A204.1 (cell line): ENCODE measurements around the gene GALNT17.
"Not testable (repeated sequence)": the region's sequence is repeated elsewhere in the genome, so short reads cannot be mapped to it uniquely, and the experiment has no call there.

Source experiments
- FAIRE-seq: peaks from 2 replicates; lab custom pipeline; 2012; peaks lifted over from hg19 to GRCh38; lab: Jason Lieb, UNC

Gene GALNT17

DNA sequence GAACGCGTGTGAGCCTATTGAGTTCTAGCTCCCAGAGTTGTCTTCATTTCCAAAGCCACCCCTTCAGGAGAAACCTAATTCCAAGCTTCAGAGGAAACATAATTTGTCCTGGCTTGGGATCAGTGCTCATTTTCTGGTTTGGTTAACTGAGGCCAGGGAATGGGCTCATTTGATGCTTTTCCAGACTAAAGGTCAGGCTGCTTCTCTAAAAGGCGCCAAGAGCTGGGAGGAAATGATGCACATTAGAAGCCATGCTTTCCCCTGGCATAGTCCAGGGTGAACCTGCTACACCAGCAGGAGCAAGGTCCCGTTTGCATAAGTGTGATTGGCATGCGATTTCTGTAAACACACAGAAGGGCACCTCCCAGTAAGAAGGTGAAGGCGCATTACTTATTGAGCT lies 435.0 kb downstream of the GALNT17 start:
- no peak for FAIRE-seq

DNA sequence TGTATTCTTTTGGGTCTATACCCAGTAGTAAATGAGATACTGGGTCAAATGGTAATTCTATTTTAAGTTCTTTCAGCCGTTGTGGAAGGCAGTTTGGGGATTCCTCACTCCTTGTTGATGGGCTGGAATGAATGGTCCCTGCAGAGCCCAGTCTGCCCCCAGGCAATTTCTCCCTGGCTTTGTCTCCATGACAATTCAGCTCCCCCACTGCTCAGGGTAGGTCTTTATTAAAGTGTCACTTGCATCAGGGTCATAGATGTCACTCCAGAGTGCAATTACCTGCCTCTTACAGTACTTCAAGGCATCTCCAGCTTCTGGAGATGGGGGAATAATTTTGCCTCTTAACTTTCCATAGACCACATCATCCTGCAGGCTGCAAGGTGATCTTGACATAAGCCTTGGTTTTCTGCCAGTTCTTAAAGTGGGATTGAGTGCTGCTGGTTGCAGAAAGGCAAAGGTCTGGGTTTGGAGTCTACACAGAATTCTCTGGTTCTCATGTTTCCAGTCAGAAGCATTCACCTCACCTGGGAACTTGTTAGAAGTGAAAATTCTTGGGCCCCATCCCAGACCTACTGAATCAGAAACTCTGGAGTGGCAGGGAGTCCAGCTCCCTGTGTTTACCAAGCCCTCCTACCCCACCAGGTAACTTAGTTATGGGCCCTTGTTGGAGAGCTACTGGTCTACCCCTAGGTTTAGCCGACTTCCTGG lies 442.4 kb downstream of the GALNT17 start:
- no peak for FAIRE-seq

DNA sequence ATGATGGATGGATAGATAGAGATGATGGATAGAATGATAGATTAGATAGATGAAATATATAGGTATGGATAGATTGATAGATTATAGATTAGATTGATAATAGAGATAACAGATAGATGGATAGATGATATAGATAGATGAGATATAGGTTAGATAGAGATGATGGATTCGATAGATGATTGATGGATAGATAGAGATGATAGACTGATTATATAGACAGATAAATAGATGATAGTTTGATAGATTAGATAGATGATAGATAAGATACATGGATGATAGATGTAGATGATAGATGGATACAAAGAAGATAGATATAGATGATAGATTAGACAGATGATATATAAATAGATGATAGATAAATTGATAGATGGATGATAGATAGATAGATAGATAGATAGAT lies 448.1 kb downstream of the GALNT17 start:
- no peak for FAIRE-seq

DNA sequence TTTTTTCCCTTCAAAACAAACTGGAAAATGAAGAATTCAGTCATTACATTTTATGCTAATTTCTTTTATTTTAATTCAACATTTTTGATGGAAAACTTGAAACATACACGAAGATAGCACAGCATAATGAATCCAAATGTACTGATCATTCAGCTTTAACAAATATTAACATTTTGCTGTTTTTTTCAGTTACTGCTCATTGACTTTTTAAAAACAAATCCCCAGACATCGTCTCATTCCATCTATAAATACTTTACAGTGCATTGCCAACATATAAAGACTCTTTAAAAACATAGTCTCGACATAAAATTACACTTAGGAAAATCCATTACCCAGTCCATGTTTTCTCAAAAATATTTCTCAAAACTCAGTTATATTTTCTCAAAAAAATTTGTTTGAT lies 452.3 kb downstream of the GALNT17 start:
- no peak for FAIRE-seq

DNA sequence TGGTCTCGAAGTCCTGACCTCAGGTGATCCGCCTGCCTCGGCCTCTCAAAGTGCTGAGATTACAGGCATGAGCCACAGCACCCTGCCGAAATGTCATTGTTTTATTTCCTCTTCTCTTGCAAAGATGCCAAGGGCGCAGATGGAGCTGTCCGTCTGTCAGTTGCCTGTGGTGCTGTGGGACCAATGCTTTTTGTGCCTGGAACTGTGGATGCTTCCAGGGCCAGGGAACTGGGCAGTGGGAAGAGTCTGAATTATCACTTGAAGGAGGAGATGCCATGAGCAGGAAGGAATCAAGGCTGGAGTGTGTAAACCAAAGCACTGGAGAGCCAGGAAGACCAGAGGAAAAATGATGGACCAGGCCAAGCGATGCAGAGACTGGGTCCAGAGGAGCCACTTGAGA lies 459.9 kb downstream of the GALNT17 start:
- no peak for FAIRE-seq

DNA sequence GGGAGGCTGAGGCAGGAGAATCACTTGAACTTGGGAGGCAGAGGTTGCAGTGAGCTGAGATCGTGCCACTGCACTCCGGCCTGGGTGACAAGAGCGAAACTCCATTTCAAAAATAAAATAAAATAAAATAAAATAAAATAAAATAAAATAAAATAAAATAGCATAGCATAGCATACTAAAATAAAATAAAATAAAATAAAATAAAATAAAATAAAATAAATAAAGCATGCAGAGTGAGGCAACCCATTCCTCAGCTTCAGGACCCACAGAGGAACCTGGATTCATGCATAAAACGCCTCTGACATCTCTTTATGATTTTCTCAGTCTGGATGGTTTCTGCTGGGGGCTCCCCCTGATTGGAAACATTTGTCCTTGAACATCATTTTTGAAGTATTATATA lies 460.4 kb downstream of the GALNT17 start:
- FAIRE-seq = not testable (repeated sequence)

DNA sequence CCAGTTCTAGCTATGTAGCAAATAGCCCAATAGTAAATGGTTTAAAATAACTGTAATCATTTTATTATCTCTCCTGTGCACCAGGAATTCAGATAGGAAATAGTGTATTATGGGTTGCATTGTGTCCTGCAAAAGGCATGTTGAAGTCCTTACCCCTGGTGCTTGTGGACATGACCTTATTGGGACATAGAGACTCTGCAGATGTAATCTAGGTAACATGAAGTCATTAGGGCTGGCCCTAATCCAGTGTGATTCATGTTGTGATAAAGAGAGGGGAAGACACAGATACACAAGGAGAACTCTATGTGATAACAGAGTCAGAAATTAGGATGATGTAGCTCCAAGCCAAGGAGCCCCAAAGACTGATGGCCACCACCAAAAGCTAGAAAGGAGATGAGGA lies 462.8 kb downstream of the GALNT17 start:
- FAIRE-seq = no peak

DNA sequence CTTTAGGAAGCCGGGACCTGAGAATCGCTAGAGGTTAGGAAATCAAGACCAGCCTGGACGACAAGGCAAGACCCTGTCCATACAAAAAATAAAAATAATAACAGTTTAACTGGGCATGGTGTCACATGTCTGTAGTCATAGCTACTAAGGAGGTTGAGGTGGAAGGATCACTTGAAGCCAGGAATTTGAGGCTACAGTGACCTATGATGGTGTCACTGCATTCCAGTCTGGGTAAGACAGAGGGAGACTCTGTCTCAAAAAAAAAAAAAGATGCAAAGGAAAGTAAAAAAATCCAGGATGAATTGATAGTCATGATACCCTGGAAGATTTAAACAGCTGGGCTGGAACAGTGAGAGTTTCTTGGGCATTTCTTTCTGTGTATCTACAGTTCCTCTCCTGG lies 463.2 kb downstream of the GALNT17 start:
- FAIRE-seq = no peak

DNA sequence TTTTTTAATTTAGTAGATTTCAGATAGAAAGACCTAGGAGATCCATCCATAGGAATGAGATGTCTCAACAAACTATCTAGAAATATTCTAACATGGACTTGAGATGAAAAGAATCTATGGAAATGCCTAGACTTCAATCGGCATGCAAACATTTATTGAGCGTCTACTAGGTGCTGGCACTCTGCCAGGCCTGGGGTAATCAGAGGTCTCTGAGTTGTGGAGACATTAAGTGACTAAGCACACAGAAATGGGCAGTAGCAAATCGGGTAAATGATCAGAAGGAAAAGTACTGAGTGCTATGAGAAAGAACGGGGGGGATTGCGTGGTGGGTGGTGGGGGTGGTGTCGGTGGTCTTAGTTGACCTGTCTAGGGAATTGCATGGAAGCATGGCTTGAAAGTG lies 466.6 kb downstream of the GALNT17 start:
- no peak for FAIRE-seq

DNA sequence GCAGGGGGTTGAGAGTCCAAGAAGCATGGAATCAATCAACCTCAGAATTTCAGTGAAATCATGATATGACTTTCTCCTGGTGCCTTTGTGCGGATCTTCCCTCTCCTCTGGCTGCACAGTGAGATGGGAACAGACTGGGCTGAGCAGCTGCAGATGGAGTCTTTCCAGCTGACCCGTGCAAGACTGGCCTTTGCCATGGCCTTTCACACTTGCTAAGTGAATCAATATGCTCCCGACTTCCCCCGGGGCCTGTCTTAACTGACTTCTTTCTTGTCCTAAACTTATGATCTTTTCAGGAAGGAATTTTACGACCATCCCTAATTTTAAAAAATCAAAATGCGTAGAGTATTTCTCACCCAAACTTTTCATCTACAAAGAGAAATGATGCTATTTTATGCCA lies 469.9 kb downstream of the GALNT17 start:
- FAIRE-seq = no peak

DNA sequence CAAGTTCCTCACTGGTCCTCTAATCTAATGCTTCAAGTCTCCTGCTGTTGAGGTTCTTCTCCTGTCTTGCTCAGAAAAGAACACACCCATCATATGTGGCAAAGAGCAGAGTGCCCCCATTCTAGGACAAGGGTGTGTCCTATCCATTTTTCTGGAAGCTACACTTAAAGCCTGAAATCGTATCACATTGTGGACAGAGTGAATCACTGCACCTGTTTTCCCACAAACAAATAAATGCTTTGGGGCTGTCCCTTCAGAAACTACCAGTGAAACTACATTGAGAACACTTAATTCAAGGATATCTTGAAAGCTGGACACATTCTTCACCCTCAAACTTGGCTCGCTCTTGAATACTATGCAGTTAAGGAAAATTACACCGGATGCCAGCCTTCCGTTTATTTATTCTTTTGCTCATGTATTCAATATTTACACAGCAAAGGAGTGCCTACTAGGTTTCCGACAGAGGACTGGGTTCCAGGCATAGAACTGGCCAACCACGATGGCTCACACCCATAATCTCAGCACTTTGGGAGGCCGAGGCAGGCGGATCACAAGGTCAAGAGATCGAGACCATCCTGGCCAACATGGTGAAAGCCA lies 473.0 kb downstream of the GALNT17 start:
- FAIRE-seq = no peak

DNA sequence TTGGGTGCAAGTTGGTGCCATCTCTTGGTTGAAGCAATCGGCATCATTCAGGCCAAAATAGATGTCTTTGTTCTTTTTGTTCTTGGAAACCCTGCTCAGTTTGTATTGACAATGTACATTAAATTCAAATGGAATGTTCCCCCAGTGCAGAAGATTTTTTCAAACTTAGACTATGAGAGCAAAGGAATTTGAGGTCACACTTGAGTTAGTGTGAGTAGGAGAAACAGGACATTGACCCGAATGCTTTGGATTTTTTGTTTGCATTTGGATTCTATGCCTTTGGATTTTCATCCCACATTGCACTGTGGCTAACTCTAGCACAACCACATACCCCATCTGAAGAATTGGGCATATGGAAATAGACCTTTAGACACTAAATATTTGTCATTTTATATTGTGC lies 480.0 kb downstream of the GALNT17 start:
- FAIRE-seq = no peak

DNA sequence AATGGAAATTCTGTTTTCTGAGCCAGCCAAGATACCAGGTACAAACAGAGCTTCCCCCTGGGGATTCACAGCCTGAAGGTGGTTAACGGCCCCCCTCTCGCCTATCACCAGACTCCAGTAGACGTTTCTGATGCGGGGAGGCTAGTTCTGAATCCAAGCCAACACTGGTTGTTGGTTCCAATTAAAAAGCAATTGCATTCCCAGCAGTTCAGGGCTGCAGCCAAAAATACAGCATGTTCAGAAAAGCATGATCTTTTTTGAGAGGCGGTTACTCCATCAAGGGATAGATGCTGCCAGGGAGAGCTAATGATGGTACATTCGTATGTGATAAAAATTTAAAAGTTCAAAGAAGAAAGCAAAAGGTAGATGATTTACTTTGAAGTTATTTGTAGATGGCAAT lies 481.0 kb downstream of the GALNT17 start:
- no peak for FAIRE-seq

DNA sequence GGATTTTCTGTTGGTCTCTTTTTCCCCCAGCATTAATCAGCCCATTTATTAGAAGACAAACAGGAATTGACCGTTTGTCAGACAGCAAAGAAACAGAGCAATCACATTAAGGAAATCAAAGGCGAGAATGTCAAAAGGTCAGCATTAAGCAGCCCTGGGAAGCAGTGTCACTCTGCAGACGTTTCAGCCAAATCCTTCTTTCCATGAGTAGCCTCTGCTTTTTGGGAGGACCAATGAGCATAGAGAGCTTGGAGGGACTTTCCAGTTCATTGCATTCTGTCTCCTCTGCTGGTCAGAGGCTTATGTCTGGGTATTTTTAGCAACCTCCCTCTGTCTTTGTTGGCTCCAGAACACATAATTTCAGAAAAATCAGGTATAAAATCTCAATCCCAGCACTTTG lies 481.4 kb downstream of the GALNT17 start:
- FAIRE-seq = no peak

DNA sequence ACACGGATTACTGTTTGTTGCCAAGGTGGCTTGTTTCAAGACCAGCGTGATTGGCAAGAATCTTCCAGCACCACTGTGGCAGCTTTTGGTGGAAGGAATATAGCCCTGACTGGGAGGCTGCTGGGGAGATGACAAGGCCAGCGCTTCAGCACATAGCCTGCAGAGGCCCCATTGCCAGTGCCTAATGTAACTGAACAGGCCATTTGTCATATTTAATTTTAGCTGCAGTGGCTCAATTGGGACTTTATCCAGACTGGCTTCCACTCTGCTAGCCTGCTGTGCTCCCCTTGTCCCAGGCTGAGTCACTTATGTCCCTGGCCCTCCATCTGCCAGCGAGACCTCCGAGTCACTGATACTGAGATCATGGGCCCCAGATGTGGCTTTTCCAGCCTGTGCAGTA lies 483.1 kb downstream of the GALNT17 start:
- no peak for FAIRE-seq

DNA sequence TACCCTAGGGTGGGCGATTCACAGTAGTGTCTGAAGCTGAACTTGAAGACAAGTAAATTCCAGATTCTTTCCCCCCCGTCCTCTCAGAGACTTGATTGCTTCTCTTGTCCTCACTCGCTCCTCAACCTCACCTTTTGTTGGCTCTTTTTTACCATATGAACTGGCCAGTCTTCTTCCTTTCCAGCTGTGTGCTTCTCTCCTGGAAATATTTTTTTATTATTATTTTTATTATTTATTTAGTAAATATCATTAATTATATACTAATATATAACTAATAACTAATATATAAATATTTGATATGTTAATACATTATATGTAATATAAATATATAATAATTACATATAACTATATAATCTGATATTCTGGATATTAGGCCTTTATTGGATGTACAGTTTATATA lies 484.3 kb downstream of the GALNT17 start:
- FAIRE-seq = no peak

DNA sequence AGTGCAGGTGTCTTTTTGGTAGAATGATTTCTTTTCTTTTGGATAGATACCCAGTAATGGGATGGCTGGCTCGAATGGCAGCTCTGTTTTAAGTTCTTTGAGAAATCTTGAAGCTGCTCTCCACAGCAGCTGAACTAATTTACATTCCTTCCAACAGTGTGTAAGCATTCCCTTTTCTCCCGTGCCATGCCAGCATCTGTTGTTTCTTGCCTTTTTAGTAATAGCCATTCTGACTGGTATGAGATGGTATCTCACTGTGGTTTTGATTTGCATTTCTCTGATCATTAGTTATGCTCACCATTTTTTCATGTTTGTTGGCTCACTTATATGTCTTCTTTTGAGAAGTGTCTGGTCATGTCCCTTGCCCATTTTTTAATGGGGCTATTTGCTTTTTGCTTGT lies 486.3 kb downstream of the GALNT17 start:
- no peak for FAIRE-seq

DNA sequence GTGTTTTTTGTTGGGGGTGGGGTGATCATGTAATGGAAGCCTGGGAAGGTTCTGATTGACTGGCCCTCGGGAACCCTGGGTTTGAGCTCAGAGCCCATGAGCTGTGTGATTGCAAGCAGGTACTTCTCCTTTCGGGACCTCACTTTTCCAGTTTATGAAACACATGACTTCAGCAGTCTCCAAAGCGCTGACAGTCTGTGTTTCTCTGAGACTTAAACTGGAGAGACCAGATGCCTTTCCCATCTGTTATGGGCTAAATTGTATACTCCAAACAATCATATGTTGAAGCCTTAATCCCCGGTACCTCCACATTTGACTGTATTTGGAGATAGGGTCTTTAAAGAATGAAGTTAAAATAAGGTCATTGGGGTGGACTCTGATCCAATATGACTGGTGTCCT lies 493.6 kb downstream of the GALNT17 start:
- no peak for FAIRE-seq

DNA sequence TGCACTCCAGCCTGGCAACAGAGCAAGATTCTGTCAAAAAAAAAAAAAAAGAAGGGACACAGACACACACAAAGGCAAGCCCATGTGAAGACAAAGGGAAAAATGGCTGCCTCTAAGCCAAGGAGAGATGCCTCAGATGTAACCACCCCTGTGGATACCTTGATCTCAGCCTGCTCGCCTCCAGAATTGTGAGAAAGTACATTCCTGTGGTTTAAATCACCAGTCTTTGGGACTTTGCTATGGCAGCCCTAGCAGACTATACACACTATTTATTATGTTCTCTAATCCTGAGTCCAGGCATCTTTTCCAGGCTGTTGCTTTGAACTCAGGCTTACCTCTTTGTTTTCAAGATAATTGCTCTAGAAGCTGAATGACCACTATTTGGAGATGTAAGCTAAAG lies 494.3 kb downstream of the GALNT17 start:
- FAIRE-seq = no peak

DNA sequence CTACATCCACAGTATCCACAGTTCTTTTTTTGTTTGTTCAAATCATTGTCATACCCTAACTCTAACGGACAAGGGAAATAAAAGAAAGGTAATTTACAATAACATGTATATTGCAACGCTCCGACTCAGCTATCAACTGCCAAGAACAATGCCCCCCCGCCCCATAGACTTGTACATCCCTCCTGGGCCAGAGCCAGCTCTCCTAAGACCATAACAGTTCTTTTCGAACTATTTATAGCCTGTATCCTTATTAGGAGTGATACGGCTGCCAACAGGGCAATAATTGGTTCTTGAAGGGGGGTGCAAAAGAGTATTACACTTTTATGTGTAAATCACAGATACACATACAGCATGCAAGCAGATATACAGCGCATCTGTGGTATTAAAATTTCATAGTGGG lies 495.7 kb downstream of the GALNT17 start:
- FAIRE-seq = no peak

DNA sequence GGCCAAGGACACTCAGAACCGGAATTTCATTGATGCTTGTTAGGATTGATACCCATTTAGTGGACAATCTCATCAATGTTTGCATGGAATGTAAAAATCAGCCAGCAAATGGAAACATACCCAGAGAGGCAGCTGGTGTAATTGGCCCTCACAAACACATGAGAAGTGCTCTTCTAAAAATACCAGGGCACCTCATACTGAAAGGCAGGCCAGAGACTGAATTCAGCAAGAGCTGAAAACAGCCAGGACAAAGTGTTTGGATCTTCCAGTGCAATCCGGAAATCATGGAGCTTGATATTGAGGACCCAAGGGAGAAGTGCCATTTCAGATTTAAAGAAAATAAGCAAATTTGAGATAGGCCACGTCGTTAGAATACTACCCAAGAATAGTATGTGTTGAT lies 498.6 kb downstream of the GALNT17 start:
- FAIRE-seq = no peak

DNA sequence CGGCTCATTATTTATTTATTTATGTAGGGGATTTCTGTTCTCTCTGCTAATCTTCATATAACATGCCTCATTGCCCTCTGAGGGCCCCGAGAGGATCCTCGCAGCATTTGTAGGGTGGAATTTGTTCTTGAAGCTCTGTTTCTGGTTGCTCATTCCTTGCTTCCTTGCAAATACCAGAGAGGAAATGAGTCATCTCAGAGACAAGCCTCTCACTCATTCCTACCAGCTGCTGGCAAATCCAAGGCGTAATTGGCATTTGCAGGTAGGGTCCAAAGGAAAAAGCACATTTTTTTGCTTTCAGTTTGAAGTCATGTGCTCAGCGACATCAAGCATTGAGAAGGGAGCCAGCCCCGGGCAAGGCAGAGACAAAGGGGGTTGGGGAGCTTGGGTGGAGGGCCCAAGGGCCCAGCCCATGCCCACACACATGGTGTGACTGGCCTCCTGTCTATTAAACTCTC lies 501.6 kb downstream of the GALNT17 start:
- no peak for FAIRE-seq

DNA sequence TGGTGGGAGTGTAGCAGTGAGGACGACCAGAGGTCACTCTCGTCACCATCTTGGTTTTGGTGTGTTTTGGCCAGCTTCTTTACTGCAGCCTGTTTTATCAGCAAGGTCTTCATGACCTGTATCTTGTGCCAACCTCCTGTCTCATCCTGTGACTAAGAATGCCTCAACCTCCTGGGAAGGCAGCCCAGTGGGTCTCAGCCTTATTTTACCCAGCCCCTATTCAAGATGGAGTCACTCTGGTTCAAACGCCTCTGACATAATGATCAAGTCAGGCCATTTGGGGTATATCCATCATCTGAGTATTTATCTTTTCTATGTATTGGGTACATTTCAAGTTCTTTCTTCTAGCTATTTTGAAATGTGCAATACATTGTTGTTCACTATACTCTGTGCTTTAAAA lies 503.9 kb downstream of the GALNT17 start:
- FAIRE-seq = not testable (repeated sequence)

DNA sequence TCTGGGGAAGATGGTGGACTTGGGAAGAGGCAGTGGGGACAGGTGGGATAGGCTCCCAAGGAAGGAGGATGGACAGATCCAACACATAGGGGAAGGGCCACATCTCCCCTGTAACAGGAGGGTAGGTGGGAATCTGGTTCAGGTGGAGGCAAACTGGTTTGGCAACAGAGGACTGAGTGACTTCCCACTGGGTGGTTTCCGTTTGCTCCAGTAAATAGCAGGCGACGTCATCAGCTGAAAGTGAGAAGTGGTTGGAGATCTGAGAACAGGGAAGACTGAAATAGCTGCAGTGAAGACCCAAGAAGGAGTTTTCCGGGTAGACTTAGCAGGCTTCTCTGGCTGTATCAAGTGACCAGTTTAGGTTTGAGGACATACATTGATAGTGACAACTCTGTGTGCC lies 504.4 kb downstream of the GALNT17 start:
- no peak for FAIRE-seq
